Measurements from ENCODE around the gene KRT9.
"Not testable (repeated sequence)": the region's sequence is repeated elsewhere in the genome, so short reads cannot be mapped to it uniquely, and the experiment has no call there.

The KRT9 gene

GRCh38 chr17:41571561-41572434 is at the start of gene KRT9:
TSS of gene KRT9 (minus strand) at chr17:41572059. CDS start at chr17:41571992, 67 bp downstream.
- no peak for DNase-seq

GRCh38 chr17:41621435-41621817 is 49.6 kb upstream of the KRT9 start:
- DNase-seq = not testable (repeated sequence)

GRCh38 chr17:41620583-41621434 is 49.0 kb upstream of the KRT9 start:
- DNase-seq = no peak

GRCh38 chr17:41619927-41620582 is 48.2 kb upstream of the KRT9 start:
- DNase-seq = not testable (repeated sequence)

- no peak for DNase-seq
These were observed 47.4 kb upstream of the KRT9 start for GRCh38 chr17:41619036-41619926.

GRCh38 chr17:41618341-41619035 is 46.6 kb upstream of the KRT9 start:
- no peak for DNase-seq

- no peak for DNase-seq
These were observed 45.8 kb upstream of the KRT9 start for GRCh38 chr17:41617698-41618097.

- no peak for DNase-seq
These were observed 45.3 kb upstream of the KRT9 start for GRCh38 chr17:41617136-41617535.

- DNase-seq = not testable (repeated sequence)
These were observed 44.6 kb upstream of the KRT9 start for GRCh38 chr17:41616486-41616885.

GRCh38 chr17:41615454-41615853 is 43.6 kb upstream of the KRT9 start:
- DNase-seq = no peak

GRCh38 chr17:41614767-41615166 is 42.9 kb upstream of the KRT9 start:
- DNase-seq = not testable (repeated sequence)

- DNase-seq = no peak
These were observed 42.2 kb upstream of the KRT9 start for GRCh38 chr17:41614098-41614497.

- DNase-seq = no peak
These were observed 41.6 kb upstream of the KRT9 start for GRCh38 chr17:41613277-41614082.

GRCh38 chr17:41612376-41613160 is 40.7 kb upstream of the KRT9 start, which contains the start of gene KRT16:
TSS of gene KRT16 (minus strand) at chr17:41612767. CDS start at chr17:41612688, 79 bp downstream.
- not testable (repeated sequence) for DNase-seq

- DNase-seq = no peak
These were observed 39.2 kb upstream of the KRT9 start for GRCh38 chr17:41610965-41611640.

GRCh38 chr17:41610061-41610517 is 38.2 kb upstream of the KRT9 start:
- not testable (repeated sequence) for DNase-seq

GRCh38 chr17:41606930-41607329 is 35.1 kb upstream of the KRT9 start:
- not testable (repeated sequence) for DNase-seq

GRCh38 chr17:41602524-41602923 is 30.7 kb upstream of the KRT9 start:
- DNase-seq = no peak

- DNase-seq = no peak
These were observed 28.5 kb upstream of the KRT9 start for GRCh38 chr17:41600318-41600717.
